Cardiac fibroblast (primary cell): ENCODE data around the gene CARD11.

Experiments used
- DNase-seq, 2 donors: peaks; one replicate each; pipeline versions ENCODE4 v3.0.0 to v3.0.0-alpha.2; 2010; ENCODE audit warnings: low read depth in 2 of 2
- H3K4me3 ChIP-seq, 2 donors: replicated peaks in 1 of 2; 1 replicate in 1 of 2; 2 replicates in 1 of 2; pipeline ENCODE4 v1.5.1; 2011; ENCODE audit warnings: low read depth in 2 of 2, low read length in 2 of 2, mild to moderate bottlenecking in 2 of 2, moderate library complexity in 1 of 2
- TF ChIP-seq, protein P1 (sequence below): IDR thresholded peaks from one replicate; pipeline ENCODE4 v1.5.1; 2011; ENCODE audit warnings: low read depth, mild to moderate bottlenecking, low read length, inconsistent platforms

Gene CARD11

DNA sequence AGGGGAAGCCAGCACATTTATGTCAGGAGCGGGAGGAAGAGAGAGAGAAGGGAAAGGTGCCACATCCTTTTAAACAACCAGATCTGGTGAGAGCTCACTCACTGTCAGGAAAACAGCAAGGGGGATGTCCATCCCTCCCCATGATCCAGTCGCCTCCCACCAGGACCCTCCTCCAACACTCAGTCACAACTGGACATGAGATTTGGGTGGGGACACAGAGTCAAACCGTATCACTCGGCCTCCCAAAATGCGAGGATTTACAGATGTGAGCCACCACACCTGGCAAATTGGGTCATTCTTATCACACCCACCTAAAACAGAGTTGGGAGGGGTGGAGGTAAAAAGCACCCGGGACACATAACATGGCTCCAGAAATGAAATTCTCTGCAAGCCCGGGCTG is 41.0 kb downstream of the CARD11 start:
- no peak for DNase-seq

DNA sequence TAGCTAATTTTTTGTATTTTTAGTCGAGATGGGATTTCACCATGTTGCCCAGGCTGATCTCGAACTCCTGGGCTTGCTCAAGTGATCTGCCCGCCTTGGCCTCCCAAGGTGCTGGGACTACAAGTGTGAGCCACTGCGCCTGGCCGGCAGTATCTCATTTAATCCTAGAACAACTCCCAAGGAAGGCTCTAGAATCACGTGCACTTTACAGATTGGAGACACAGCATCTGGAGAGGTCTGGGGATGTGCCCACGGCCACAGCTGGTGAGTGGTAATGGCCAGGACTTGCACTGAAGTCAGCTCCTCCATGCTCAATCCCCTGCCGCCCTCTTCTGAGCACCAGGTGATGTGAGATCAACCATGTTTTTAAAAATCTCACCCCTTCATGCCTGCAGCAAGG is 43.1 kb downstream of the CARD11 start:
- DNase-seq, result no peak
- TF ChIP-seq, protein P1, sequence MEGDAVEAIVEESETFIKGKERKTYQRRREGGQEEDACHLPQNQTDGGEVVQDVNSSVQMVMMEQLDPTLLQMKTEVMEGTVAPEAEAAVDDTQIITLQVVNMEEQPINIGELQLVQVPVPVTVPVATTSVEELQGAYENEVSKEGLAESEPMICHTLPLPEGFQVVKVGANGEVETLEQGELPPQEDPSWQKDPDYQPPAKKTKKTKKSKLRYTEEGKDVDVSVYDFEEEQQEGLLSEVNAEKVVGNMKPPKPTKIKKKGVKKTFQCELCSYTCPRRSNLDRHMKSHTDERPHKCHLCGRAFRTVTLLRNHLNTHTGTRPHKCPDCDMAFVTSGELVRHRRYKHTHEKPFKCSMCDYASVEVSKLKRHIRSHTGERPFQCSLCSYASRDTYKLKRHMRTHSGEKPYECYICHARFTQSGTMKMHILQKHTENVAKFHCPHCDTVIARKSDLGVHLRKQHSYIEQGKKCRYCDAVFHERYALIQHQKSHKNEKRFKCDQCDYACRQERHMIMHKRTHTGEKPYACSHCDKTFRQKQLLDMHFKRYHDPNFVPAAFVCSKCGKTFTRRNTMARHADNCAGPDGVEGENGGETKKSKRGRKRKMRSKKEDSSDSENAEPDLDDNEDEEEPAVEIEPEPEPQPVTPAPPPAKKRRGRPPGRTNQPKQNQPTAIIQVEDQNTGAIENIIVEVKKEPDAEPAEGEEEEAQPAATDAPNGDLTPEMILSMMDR, result no peak
- no peak overlapping the region for H3K4me3 ChIP-seq

More for the DNA sequence above, 41.0 kb downstream of the CARD11 start:
- H3K4me3 ChIP-seq, result no peak overlapping the region
- TF ChIP-seq, protein P1, result no peak

DNA sequence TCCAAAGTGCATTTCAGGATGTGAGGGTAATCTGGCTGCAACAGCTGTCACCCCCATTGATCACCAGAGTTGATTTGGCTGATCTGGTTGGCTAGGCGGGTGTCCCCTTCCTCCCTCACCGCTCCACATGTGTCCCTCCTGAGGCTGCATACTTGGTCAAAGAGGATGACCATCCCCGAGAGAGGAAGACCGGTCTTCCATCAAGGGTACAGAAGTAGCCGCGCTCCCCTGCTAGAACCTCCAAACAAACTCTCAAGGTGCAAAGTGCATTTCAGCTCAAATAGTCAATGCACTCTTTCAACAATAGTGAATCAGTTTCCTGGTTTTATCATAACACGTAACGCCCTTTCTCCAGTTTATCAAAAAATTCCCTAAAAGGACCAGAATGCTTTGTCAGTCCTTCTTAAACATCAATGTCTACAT is 44.6 kb downstream of the CARD11 start:
- H3K4me3 ChIP-seq, result no peak overlapping the region
- peak in 1 of 2 donors; percentile 10 for DNase-seq
- TF ChIP-seq, protein P1, result no peak

DNA sequence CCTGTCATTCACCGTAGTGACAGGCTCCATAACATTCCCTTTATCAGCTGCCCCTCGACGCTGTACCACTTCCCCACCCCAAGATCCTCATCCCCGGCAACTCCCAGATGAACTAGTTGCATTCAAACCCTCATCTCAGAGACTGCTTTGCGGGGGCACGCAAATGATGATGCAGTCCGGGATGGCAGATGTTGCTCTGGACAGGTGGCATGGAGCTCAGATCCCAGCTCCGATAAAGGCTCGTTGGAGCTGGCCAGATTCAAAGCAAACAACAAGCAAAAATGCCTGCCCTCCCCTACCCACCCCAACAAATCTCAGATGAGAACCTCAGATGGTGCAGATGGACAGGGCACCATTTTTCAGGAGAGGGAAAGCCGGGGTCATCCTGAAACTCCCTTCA is 46.7 kb downstream of the CARD11 start:
- no peak for DNase-seq
- no peak overlapping the region for H3K4me3 ChIP-seq

DNA sequence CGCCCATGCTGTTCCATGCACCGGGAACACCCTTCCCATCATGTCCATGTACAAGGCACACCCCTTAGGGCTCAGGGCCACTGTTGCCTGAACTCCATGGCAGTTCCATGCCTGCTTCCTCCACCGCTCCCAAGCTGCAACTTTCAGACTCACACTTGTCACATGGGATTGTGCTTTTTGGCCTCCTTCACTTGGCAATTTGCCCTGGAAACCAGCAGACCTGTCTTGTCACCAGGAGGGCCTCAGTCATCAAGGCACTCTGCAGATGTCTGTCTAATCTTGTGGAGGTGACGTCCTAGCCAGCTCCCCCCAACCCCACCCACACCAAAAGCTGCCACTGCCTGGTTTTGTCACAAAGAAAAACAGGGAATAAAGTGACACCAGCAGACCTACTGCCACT is 47.5 kb downstream of the CARD11 start:
- TF ChIP-seq, protein P1, result no peak
- DNase-seq, result no peak
- H3K4me3 ChIP-seq, result no peak overlapping the region

More for the DNA sequence above, 46.7 kb downstream of the CARD11 start:
- TF ChIP-seq, protein P1, result no peak

DNA sequence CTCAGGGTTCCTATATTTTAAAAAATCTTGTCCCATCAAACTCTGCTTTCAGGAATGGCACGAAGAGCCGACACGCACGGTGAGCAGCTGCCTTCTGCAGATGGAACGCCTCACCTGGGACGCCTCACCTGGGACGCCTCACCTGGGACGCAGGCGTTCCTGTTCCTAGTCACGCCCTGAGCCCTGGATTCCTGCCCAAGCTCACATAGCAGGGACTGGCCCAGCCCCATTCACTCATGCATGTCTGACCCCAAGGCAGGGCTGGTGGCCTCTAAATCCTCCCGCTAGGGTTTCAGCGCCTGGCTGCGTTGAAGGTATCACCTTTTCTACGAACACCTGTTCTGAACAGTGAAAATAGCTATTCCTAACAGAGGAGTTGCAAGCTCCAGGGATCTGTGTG is 49.8 kb downstream of the CARD11 start:
- TF ChIP-seq, protein P1, result no peak
- DNase-seq, result no peak
- no peak overlapping the region for H3K4me3 ChIP-seq

- H3K4me3 ChIP-seq, result no peak overlapping the region
- TF ChIP-seq, protein P1, result no peak
- no peak for DNase-seq
Observed at GRCh38 chr7:2993396-2993795, 50.3 kb downstream of the CARD11 start.
